HepG2 (cell line): ENCODE results near the gene EVA1A. TPM values are rescaled to one million over a fixed set of nuclear protein-coding genes. Genes with fewer than 3 reads are reported as not detected.

ENCODE experiments used
- ADNP ChIP-seq: sonication (generic); formaldehyde crosslinking; IDR thresholded peaks from 2 replicates; pipeline ENCODE4 v1.4.0; 2020; ENCODE audit warnings: missing genetic modification reagents
- ARID2 ChIP-seq: sonication (generic); formaldehyde crosslinking; IDR thresholded peaks from 2 replicates; pipeline ENCODE4 v1.8.1; 2022; ENCODE audit warnings: mild to moderate bottlenecking, missing genetic modification reagents, borderline replicate concordance
- CBX5 ChIP-seq: sonication (generic); formaldehyde crosslinking; IDR thresholded peaks from 2 replicates; pipeline ENCODE4 v1.4.0; 2020; ENCODE audit warnings: missing genetic modification reagents, borderline replicate concordance
- ISL2 ChIP-seq: sonication (generic); formaldehyde crosslinking; IDR thresholded peaks from 2 replicates; pipeline ENCODE4 v1.5.0; 2020; ENCODE audit warnings: missing genetic modification reagents
- KAT7 ChIP-seq: IDR thresholded peaks from 2 replicates; pipeline ENCODE4 v1.6.1; 2018; ENCODE audit warnings: borderline replicate concordance, missing compliant biosample characterization
- KDM5B ChIP-seq: sonication (generic); formaldehyde crosslinking; IDR thresholded peaks from 2 replicates; pipeline ENCODE4 v1.4.0; 2020; ENCODE audit warnings: missing genetic modification reagents, mild to moderate bottlenecking, borderline replicate concordance
- NFRKB ChIP-seq: fragments of 450-650 bp; IDR thresholded peaks from 2 replicates; pipeline ENCODE4 v1.6.1; 2017
- PHF8 ChIP-seq: sonication (generic); formaldehyde crosslinking; IDR thresholded peaks from 2 replicates; pipeline ENCODE4 v1.5.0; 2020; ENCODE audit warnings: missing genetic modification reagents
- SP1 ChIP-seq, 2 experiments: fragments of 450-650 bp in 1 of 2; sonication (generic) in 1 of 2; formaldehyde crosslinking in 1 of 2; IDR thresholded peaks; 2 replicates each; pipeline versions ENCODE4 v1.4.0 to v1.6.1; 2016 to 2020; ENCODE audit warnings: missing genetic modification reagents in 1 of 2
- SPEN ChIP-seq: sonication (generic); formaldehyde crosslinking; IDR thresholded peaks from 2 replicates; pipeline ENCODE4 v1.5.1; 2020; ENCODE audit warnings: low read depth, mild to moderate bottlenecking, missing genetic modification reagents
- TEAD2 ChIP-seq: sonication (generic); formaldehyde crosslinking; IDR thresholded peaks from 2 replicates; pipeline ENCODE4 v1.9.0; 2021; ENCODE audit warnings: missing genetic modification reagents
- TOPORS ChIP-seq: sonication (generic); formaldehyde crosslinking; IDR thresholded peaks from 2 replicates; pipeline ENCODE4 v1.8.0; 2023; ENCODE audit warnings: mild to moderate bottlenecking, missing genetic modification reagents
- WIZ ChIP-seq: sonication (generic); formaldehyde crosslinking; IDR thresholded peaks from 2 replicates; pipeline ENCODE4 v1.5.1; 2020; ENCODE audit warnings: mild to moderate bottlenecking, missing genetic modification reagents
- ZBTB26 ChIP-seq: IDR thresholded peaks from 2 replicates; pipeline ENCODE4 v1.6.1; 2016; ENCODE audit warnings: missing compliant biosample characterization, missing genetic modification reagents, borderline replicate concordance
- ZFP36L1 ChIP-seq: sonication (generic); formaldehyde crosslinking; IDR thresholded peaks from 2 replicates; pipeline ENCODE4 v1.8.0; 2022; ENCODE audit warnings: mild to moderate bottlenecking, missing genetic modification reagents, moderate library complexity
- ZFY ChIP-seq: sonication (generic); formaldehyde crosslinking; IDR thresholded peaks from 2 replicates; pipeline ENCODE4 v1.4.0; 2020; ENCODE audit warnings: missing genetic modification reagents
- ZNF3 ChIP-seq: IDR thresholded peaks from 2 replicates; pipeline ENCODE4 v1.7.0; 2017; ENCODE audit warnings: inconsistent platforms
- ZNF317 ChIP-seq: sonication (generic); formaldehyde crosslinking; IDR thresholded peaks from 2 replicates; pipeline ENCODE4 v1.5.0; 2020; ENCODE audit warnings: mild to moderate bottlenecking, missing genetic modification reagents
- ZNF431 ChIP-seq: sonication (generic); formaldehyde crosslinking; IDR thresholded peaks from 2 replicates; pipeline ENCODE4 v1.9.0; 2022; ENCODE audit warnings: missing genetic modification reagents, low read depth, mild to moderate bottlenecking, borderline replicate concordance
- ZNF614 ChIP-seq: IDR thresholded peaks from 2 replicates; pipeline ENCODE4 v1.6.1; 2018; ENCODE audit warnings: missing biosample characterization, missing genetic modification reagents, inconsistent platforms, borderline replicate concordance
- ZNF720 ChIP-seq: sonication (generic); formaldehyde crosslinking; IDR thresholded peaks from 2 replicates; pipeline ENCODE4 v1.4.0; 2020; ENCODE audit warnings: missing genetic modification reagents
- polyA plus RNA-seq, 8 experiments: library from polyadenylated mRNA; depleted of rRNA in 3 of 8; stranded (reverse) in 7 of 8; unstranded in 1 of 8; fragments of >200 nt; fragmentation: Illumina TruSeq in 4 of 8; extraction: Trizol in 4 of 8; gene quantifications; 2 replicates each; pipeline versions ENCODE4 v1.2.1 to v1.2.3, GENCODE V29; 2011 to 2016; ENCODE audit warnings: low read depth in 4 of 8, missing spikeins in 1 of 8, mixed read lengths in 1 of 8; ENCODE audit not compliant: insufficient read depth in 1 of 8
- total RNA-seq, 5 experiments: library from RNA; depleted of rRNA; stranded (reverse); fragments of >200 nt; fragmentation: Illumina TruSeq; extraction: Trizol; gene quantifications; 2 replicates each; pipeline ENCODE4 v1.2.3, GENCODE V29; 2016; ENCODE audit warnings: low read depth in 1 of 5
- TF ChIP-seq, protein P1 (sequence below): sonication (generic); formaldehyde crosslinking; IDR thresholded peaks from 2 replicates; pipeline ENCODE4 v1.4.0; 2020; ENCODE audit warnings: missing genetic modification reagents, mild to moderate bottlenecking, borderline replicate concordance
- TF ChIP-seq, protein P2 (sequence below): sonication (generic); formaldehyde crosslinking; IDR thresholded peaks from 2 replicates; pipeline ENCODE4 v1.4.0; 2020; ENCODE audit warnings: mild to moderate bottlenecking, missing genetic modification reagents
- TF ChIP-seq, protein P3 (sequence below): sonication (generic); formaldehyde crosslinking; IDR thresholded peaks from 2 replicates; pipeline ENCODE4 v1.8.1; 2023; ENCODE audit warnings: mild to moderate bottlenecking, missing genetic modification reagents
- TF ChIP-seq, protein P4 (sequence below): sonication (generic); formaldehyde crosslinking; IDR thresholded peaks from 2 replicates; pipeline ENCODE4 v1.5.1; 2020; ENCODE audit warnings: missing genetic modification reagents, mild to moderate bottlenecking, borderline replicate concordance

The EVA1A gene
- total and polyA plus RNA-seq, 2 of the 13 experiments (the other 11 are each of a cell fraction or from before 2014, with no cell fraction given): 57.5 to 57.8 TPM

DNA sequence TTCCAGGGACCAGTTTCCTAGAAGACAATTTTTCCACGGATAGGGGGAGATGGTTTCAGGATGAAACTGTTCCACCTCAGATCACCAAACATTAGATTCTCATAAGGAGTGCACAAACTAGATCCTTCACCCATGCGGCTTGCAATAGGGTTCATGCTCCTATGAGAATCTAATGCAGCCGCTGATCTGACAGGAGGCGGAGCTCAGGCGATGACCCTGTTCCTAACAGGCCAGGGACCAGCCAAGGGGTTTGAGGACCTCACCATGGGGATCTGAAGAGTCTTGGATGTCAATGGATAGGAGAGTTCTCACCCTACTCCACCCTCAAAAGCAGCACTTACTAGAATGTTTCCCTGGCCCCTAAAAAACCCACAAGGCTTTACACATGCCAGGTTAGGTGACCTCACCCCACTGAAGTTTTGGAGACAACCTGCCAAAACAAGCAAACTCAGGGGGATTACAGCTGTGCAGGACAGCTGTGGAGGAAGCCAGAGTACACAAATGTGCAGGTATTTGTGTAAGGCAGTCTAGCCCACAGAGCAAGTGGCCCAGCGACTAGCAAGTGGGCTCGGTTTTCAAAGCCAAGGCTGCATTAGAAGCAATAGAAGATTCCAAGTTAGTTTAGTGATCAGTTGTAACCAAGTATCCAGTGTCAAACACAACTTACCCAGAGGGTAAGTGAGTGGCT, 3.9 kb downstream of the EVA1A start (continued):
- TF ChIP-seq, protein P1, sequence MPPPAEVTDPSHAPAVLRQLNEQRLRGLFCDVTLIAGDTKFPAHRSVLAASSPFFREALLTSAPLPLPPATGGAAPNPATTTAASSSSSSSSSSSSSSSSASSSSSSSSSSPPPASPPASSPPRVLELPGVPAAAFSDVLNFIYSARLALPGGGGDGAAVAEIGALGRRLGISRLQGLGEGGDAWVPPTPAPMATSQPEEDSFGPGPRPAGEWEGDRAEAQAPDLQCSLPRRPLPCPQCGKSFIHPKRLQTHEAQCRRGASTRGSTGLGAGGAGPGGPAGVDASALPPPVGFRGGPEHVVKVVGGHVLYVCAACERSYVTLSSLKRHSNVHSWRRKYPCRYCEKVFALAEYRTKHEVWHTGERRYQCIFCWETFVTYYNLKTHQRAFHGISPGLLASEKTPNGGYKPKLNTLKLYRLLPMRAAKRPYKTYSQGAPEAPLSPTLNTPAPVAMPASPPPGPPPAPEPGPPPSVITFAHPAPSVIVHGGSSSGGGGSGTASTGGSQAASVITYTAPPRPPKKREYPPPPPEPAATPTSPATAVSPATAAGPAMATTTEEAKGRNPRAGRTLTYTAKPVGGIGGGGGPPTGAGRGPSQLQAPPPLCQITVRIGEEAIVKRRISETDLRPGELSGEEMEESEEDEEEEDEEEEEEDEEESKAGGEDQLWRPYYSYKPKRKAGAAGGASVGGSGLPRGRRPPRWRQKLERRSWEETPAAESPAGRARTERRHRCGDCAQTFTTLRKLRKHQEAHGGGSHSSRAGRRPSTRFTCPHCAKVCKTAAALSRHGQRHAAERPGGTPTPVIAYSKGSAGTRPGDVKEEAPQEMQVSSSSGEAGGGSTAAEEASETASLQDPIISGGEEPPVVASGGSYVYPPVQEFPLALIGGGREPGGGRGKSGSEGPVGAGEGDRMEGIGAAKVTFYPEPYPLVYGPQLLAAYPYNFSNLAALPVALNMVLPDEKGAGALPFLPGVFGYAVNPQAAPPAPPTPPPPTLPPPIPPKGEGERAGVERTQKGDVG: no peak
- TF ChIP-seq WIZ (CRISPR knock-in tag) (no peak), ZFP36L1 (CRISPR knock-in tag) (no peak), CBX5 (CRISPR knock-in tag) (no peak), ZFY (CRISPR knock-in tag) (0 out of 2 replicates have a peak, but pooled peaks have one; percentile 10), ZNF3 (CRISPR knock-in tag) (no peak), ARID2 (no peak), ZNF720 (no peak), TOPORS (CRISPR knock-in tag) (no peak), KAT7 (no peak), KDM5B (no peak), ISL2 (CRISPR knock-in tag) (0 out of 2 replicates have a peak, but pooled peaks have one; percentile 25), SPEN (CRISPR knock-in tag) (no peak), ZNF317 (CRISPR knock-in tag) (0 out of 2 replicates have a peak, but pooled peaks have one; percentile 16), SP1 (IDR thresholded peaks at IDR 0.05) (no peak), SP1 (CRISPR knock-in tag; IDR thresholded peaks at IDR 0.05) (no peak), ZNF614 (no peak), NFRKB (no peak), ZBTB26 (no peak), ADNP (no peak), TEAD2 (CRISPR knock-in tag) (no peak), ZNF431 (CRISPR knock-in tag) (no peak; the same call in 1 of the 2 replicates), PHF8 (CRISPR knock-in tag) (no peak)
- TF ChIP-seq, protein P2, sequence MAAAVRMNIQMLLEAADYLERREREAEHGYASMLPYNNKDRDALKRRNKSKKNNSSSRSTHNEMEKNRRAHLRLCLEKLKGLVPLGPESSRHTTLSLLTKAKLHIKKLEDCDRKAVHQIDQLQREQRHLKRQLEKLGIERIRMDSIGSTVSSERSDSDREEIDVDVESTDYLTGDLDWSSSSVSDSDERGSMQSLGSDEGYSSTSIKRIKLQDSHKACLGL (CRISPR knock-in tag): 0 out of 2 replicates have a peak, but pooled peaks have one; percentile 12
- TF ChIP-seq, protein P3, sequence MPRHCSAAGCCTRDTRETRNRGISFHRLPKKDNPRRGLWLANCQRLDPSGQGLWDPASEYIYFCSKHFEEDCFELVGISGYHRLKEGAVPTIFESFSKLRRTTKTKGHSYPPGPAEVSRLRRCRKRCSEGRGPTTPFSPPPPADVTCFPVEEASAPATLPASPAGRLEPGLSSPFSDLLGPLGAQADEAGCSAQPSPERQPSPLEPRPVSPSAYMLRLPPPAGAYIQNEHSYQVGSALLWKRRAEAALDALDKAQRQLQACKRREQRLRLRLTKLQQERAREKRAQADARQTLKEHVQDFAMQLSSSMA (CRISPR knock-in tag): 0 out of 2 replicates have a peak, but pooled peaks have one; percentile 53
- TF ChIP-seq, protein P4, sequence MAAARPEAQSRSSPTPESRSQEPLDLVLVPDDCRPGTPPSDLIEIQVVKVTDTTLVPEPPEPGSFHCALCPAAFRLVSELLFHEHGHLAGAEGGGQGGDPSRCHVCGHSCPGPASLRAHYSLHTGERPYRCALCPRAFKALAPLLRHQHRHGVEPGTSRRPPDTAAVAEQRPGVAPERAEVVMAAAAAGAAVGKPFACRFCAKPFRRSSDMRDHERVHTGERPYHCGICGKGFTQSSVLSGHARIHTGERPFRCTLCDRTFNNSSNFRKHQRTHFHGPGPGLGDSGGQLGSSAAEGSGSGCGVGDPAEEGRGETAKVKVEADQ (CRISPR knock-in tag): no peak
